HUES6 (cell line): Measurements from ENCODE around the gene ANKRD13B.

Source experiments
- H3K27ac ChIP-seq: 2 replicates; pipeline ENCODE4 v1.7.0; 2013; ENCODE audit warnings: low read depth, mild to moderate bottlenecking, low read length, inconsistent platforms
- H3K27me3 ChIP-seq: 2 replicates; pipeline ENCODE4 v1.6.1; 2013; ENCODE audit warnings: low read length; ENCODE audit not compliant: control insufficient read depth, insufficient read depth
- H3K36me3 ChIP-seq: 2 replicates; pipeline ENCODE4 v1.6.1; 2013; ENCODE audit warnings: low read length; ENCODE audit not compliant: control insufficient read depth, insufficient read depth
- H3K4me1 ChIP-seq: 2 replicates; pipeline ENCODE4 v1.6.1; 2013; ENCODE audit warnings: low read length; ENCODE audit not compliant: control insufficient read depth, insufficient read depth
- H3K4me3 ChIP-seq: 2 replicates; pipeline ENCODE4 v1.5.1; 2013; ENCODE audit warnings: low read depth, low read length
- H3K9ac ChIP-seq: one replicate; pipeline ENCODE4 v1.6.1; 2013; ENCODE audit warnings: mild to moderate bottlenecking, low read length
- H3K9me3 ChIP-seq: 2 replicates; pipeline ENCODE4 v1.6.1; 2013; ENCODE audit warnings: low read depth, low read length; ENCODE audit not compliant: control insufficient read depth, insufficient read depth

The ANKRD13B gene

DNA sequence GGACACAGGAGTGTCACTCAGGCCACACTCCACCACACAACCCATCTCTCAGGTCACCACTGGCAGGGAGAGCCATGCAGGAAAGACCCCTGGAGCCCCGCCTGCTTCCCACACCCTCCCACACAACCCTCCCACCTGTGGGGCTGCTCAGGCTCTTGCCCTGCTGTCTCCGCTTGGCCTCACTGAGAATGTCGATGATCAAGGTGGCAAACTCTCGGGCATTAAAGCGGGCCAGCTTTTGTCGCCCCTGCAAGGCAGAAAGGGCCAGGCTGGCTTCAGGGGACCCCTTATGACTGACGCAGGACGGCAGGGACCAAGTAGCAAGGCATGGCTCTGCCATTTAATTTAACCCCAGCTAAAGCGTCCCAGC lies 15.9 kb upstream of the ANKRD13B start:
- Histone ChIP-seq H3K9me3 (no peaks in the 10 kb centered on the region), H3K4me3 (no peak overlapping the region), H3K27me3 (peaks cover 5% of the 10 kb centered on the region; the same call in 1 of the 2 replicates), H3K4me1 (peaks cover 8% of the 10 kb centered on the region; the same call in 1 of the 2 replicates), H3K36me3 (peaks cover 57% of the 10 kb centered on the region), H3K9ac (no peak overlapping the region), H3K27ac (no peak overlapping the region)

DNA sequence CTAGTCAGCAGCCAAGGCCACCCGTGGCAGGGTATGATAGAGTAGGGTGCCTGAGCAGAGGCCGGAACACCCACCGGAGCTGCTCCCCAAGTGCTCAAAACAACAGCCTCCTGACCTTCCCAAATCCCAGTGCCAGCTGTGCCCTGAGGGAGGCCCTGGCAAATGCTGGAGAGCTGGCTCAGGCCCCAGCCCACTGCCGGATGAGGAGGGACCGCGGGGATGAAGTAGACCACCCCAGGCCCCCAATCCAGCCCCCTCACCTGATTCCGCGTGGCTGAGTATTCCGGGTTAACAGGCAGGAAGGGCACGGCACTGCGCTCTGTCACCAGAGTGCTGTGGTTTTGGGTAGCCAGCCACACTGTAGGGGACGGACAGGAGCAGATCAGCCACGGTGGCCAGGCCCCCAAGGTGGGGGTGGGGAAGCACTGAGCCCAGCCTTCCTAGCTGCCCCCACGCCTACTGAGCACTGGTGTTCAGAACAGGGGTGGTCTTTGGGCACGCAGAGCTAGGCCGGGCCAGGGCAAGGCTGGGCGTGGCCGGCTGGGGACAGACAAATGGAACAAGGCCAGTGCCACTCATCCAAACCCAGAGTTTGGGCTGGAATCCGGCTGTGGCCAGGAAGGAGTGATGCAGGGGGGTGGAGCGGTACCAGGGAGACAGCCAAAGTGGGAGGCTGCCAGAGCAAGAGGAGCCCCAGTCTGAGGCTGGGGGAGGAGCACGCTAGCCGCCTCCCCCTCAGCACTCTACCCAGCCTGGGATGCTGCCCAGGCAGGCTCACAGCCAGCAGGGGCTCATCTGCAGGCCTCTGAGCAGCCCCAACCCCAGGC lies 15.3 kb upstream of the ANKRD13B start:
- H3K27ac ChIP-seq = no peak overlapping the region
- no peak overlapping the region for H3K9ac ChIP-seq
- H3K27me3 ChIP-seq = no peaks in the 10 kb centered on the region
- peaks cover 63% of the 10 kb centered on the region for H3K36me3 ChIP-seq
- H3K4me1 ChIP-seq = peaks cover 4% of the 10 kb centered on the region; the same call in 1 of the 2 replicates
- H3K4me3 ChIP-seq = no peak overlapping the region
- no peaks in the 10 kb centered on the region for H3K9me3 ChIP-seq

DNA sequence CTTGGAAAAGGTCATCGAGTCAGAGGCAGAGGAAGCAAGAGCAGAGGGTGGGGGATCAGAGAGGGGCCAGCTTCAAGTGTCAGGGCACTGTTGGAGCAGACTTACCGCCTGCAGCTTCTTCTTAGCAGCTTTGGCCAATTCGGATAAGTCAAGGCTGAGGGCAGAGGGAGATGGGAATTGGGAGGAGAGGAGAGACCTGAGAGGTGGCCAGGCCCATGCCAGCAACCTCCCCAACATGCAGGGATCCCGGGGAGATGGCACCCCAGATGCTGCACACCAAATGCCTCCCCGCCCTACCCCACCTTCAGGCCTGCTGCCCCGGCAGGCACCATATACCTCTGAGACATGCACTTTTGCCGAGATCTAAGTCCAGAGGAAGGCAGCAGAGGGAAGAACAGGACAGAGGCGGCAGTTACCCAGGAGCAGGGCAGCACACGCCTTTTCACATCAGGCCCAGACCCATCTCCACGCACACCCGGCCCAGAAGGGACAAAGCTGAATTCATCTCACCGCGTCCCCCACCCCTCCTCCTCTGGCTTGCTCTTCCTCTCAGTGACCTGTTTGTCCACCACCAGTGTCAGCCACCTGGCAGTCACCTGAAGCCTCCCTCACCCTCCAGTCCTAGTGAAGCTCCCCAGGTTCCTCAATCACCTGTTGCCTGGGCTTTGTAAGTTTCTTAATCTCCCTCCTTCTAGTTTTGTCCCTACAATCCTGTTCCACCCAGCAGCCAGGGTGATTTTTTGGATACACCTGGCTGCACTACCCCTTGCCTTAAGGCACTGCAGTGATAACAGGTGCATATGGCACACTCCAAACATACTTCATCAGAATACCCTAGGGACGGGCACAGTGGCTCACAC lies 14.1 kb upstream of the ANKRD13B start:
- Histone ChIP-seq H3K9ac (no peak overlapping the region), H3K36me3 (peaks cover 70% of the 10 kb centered on the region), H3K27ac (no peak overlapping the region), H3K4me1 (peaks cover under 1% of the 10 kb centered on the region; the same call in 1 of the 2 replicates), H3K4me3 (no peak overlapping the region), H3K27me3 (no peaks in the 10 kb centered on the region), H3K9me3 (0 out of 2 replicates have a peak, but pooled peaks cover 5% of the 10 kb centered on the region)

DNA sequence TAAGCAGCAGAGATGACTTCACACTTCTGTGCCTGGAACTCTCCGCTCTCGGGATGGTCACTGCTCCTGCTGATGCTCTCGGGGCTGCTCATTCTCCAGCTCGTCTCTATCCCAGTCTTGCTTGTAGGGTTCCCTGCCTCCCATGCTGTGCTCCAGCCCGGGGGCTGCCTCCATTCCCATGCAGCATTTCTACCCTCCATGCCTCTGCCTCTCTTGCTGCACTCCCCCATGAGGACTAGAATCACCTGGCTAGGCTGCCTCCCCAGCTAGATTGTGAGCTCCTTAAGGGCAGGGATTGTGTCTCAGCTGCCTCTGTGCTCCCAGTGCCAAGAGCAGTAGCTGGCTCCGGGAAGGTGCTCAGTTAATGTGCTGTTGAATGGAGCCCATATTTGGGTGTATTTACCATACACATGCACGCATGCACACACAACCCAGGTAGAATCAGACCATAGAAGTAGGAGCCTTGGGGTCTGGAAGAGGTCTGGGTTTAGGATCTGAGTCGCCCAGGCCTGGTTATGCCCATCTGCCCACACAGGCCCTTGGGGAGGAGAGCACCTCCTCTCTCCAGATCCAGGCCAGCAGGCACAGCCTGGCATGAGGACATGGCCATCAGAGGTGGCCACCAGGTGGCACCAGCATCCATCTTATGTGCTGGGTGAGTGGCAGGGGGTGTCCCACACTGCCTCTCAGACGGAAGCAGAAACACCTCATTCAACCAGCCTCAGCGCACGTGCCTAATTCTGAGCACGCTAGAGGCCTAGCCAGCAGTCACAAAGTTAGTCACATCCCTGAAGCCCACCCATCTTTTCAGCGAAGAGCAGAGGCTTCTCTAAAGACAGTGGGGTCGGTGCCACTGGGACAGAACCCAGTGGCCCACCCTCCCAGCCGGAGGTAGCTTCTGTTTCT lies 12.8 kb upstream of the ANKRD13B start:
- H3K4me3 ChIP-seq = no peak overlapping the region
- H3K9me3 ChIP-seq = 0 out of 2 replicates have a peak, but pooled peaks cover 5% of the 10 kb centered on the region
- H3K9ac ChIP-seq = no peak overlapping the region
- no peak overlapping the region for H3K27ac ChIP-seq
- peaks cover 12% of the 10 kb centered on the region for H3K4me1 ChIP-seq
- H3K27me3 ChIP-seq = no peaks in the 10 kb centered on the region
- peaks cover 58% of the 10 kb centered on the region for H3K36me3 ChIP-seq

DNA sequence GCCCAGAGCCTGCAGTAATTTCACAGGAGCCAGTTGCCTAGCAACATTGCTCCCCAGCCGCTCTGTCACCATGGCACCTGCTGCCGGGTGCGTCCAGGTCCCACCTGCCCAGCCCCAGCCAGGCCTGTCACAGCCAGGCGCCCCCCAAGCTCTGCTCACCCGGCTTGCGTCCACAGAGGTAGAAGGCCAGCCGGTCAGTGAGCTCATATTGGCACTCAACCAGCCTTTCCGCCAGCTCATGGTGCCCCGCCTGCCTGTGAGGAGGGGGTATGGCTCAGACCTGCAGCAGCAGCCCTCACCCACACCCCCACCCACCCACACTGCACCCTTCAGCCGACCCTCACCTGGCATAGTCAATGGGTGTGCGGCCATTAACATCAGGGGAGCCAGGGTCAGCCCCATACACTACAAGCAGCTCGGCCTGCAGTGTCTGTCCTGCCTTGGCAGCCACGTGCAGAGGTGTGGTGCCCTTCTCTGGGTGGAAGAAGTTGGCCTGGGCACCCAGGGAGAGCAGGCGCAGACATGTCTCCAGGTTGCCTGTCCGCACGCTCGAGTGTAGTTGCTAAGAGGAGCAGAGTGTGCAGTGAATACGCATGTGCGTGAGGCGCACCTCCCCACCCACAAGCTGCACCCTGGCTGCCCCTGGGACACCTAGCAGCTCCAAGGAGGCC lies 11.2 kb upstream of the ANKRD13B start:
- peaks cover 42% of the 10 kb centered on the region for H3K36me3 ChIP-seq
- H3K27me3 ChIP-seq = no peaks in the 10 kb centered on the region
- no peak overlapping the region for H3K27ac ChIP-seq
- H3K9me3 ChIP-seq = 0 out of 2 replicates have a peak, but pooled peaks cover 5% of the 10 kb centered on the region
- peaks cover 21% of the 10 kb centered on the region for H3K4me1 ChIP-seq
- H3K9ac ChIP-seq = no peak overlapping the region
- H3K4me3 ChIP-seq = no peak overlapping the region

DNA sequence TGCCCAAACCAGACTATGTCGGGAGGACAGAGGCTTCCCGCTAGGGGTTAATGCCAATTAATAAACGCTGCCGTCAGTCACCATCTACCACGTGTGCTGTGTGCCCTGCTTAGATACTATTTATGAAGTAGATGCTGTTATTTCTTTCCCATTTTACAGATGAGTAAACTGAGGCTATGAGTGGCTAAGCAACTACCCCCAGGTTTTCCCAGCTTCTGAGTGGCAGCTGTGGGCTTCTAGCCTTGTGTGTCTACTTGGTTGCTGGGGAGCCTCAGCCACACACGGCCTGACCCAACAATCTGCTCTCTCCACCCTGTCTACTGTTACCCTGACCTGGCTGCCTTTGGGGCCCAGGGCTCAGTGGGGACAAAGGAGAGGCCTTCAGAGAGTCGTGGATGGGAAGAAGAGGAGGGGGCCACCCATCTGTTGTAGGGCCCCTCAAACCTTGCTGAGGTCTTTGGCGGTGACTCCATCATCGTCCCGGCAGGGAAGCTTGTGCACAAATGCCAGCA lies 10.6 kb upstream of the ANKRD13B start:
- 0 out of 2 replicates have a peak, but pooled peaks cover 5% of the 10 kb centered on the region for H3K9me3 ChIP-seq
- H3K27me3 ChIP-seq = no peaks in the 10 kb centered on the region
- no peak overlapping the region for H3K27ac ChIP-seq
- peaks cover 21% of the 10 kb centered on the region for H3K4me1 ChIP-seq
- H3K9ac ChIP-seq = no peak overlapping the region
- peaks cover 36% of the 10 kb centered on the region for H3K36me3 ChIP-seq
- no peak overlapping the region for H3K4me3 ChIP-seq

DNA sequence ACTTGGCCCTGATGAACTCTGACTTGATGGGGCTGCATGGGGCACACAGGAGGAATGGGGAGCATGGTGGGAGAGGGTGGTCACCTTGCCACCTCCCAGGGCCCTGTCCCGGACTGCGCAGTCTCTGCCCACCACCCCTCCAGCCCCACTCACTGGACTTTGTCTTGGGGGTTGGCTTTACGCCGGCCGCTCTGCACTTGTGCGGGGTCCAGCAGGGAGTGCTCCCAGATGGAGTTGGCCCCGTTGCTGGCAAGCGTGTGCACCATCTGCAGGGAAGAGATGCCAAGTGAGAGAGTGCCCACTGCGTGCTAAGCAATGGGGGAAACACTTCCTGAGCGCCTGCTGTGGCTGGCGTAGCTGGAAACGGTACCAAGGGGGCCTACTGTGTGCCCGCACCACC lies 10.2 kb upstream of the ANKRD13B start:
- H3K4me1 ChIP-seq = peaks cover 22% of the 10 kb centered on the region
- H3K36me3 ChIP-seq = peaks cover 32% of the 10 kb centered on the region
- H3K9me3 ChIP-seq = 0 out of 2 replicates have a peak, but pooled peaks cover 5% of the 10 kb centered on the region
- H3K27ac ChIP-seq = no peak overlapping the region
- H3K4me3 ChIP-seq = no peak overlapping the region
- no peak overlapping the region for H3K9ac ChIP-seq
- H3K27me3 ChIP-seq = no peaks in the 10 kb centered on the region

DNA sequence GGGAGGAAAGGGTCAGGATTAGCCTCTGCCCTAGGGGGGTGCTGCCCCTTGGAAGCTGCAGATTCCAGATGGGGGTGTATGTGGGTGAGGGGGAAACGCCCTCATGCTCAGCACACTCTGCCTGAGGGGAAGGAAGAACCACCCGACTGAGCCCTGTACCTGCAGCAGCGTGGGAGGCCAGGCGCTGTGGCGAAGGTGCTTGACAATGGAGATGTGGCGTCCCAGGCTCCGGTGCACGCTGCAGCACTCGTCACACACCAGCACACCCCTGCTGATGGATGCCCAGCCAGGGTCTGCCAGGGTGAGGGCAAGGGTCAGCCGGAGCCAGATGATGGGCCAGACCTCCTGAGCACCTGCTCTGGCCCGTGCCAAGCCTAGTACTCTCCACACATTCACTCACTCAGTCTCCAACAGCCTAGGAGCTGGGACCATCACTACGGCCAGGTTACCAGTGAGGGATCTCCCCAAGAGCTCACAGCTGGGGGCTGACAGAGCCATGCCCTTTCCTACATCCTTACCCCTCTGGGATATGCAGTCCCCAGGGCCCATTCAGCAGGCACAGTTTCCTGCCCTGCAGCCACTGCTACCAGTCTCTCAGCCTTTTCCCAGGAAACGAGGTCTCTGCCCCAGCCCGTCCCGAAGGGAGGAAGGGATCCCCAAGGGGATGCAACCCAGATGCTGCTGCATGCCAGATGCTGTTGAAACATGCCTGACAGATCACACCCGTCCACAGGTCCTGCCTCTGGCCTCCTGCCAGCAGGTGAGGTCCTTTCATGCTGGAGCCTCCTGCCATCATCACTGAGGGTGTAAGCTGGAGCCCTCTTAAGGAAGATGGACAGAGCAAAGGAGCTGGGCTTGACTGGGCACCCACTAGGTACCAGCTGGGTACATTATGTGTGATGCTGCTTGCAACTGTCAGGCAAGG lies 9.3 kb upstream of the ANKRD13B start:
- no peak overlapping the region for H3K9ac ChIP-seq
- no peaks in the 10 kb centered on the region for H3K27me3 ChIP-seq
- H3K27ac ChIP-seq = no peak overlapping the region
- H3K4me3 ChIP-seq = no peak overlapping the region
- peaks cover 28% of the 10 kb centered on the region for H3K4me1 ChIP-seq
- 0 out of 2 replicates have a peak, but pooled peaks cover 5% of the 10 kb centered on the region for H3K9me3 ChIP-seq
- peaks cover 24% of the 10 kb centered on the region for H3K36me3 ChIP-seq

DNA sequence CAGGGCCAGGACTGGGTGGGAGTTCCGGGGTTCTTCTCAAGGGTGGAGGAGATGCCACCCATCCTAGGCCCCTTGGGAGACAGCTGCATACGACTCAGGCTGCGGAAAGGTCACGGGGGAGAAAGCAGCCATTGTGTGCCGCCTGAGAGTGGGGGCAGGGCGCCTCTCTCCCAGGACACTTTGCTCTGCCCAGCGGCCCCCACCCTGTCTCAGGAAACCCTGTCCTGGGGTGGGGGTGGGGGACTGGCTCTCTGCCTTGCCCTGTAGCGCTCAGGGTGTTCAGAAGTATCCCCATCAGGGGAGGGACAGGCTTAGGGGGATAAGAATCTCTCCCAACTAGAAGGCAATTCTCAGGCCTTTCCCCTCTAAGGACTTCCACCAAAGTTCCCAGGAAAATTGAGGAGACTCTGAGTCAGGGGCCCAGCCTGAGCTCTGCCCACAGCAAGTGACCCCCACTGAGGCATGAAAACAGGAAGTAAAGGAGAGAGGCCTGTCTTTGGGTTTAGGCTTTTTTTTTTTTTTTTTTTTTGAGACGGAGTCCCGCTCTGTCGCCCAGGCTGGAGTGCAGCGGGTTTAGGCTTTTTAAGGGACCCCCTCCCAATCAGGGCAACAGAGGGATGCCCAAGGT lies 8.4 kb upstream of the ANKRD13B start:
- H3K4me1 ChIP-seq = peaks cover 28% of the 10 kb centered on the region
- no peak overlapping the region for H3K4me3 ChIP-seq
- H3K27ac ChIP-seq = no peak overlapping the region
- no peak overlapping the region for H3K9ac ChIP-seq
- H3K27me3 ChIP-seq = no peaks in the 10 kb centered on the region
- H3K36me3 ChIP-seq = peaks cover 17% of the 10 kb centered on the region
- 0 out of 2 replicates have a peak, but pooled peaks cover 5% of the 10 kb centered on the region for H3K9me3 ChIP-seq
